SK-N-SH treated with all-trans-retinoic acid at 6 μM for 48 hours (cell line): Measurements from ENCODE around the gene TMEM139.

ENCODE experiments used
- ZFP30 ChIP-seq: fragments of 450-650 bp; formaldehyde crosslinking; IDR thresholded peaks from 2 replicates; pipeline ENCODE4 v1.5.0; 2022; ENCODE audit warnings: mild to moderate bottlenecking, moderate library complexity
- TF ChIP-seq, protein P1 (sequence below): fragments of 250-450 bp; sonication (Bioruptor Pico); IDR thresholded peaks from 2 replicates; pipeline ENCODE4 v1.5.1; 2021; ENCODE audit warnings: mild to moderate bottlenecking, moderate library complexity

DNA sequence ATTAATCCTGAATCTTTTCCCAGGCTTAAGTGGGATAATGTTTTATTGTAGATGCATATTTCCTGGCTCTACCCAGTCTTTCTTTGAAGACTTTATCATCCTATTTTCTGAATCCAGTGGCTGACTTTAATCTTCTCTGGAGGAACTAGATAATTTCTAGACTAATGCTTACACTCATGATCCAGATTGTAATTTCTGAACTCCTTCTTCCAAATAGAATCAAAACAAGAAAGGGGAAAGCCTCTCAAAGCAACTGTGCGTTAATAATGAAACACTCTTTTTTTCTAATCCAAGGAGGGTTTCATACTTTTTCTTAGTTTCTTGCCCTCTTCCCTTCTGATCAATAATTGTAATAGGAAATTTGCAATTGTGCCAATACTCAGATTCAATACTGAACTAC lies 13.5 kb upstream of the TMEM139 start:
- TF ChIP-seq, protein P1, sequence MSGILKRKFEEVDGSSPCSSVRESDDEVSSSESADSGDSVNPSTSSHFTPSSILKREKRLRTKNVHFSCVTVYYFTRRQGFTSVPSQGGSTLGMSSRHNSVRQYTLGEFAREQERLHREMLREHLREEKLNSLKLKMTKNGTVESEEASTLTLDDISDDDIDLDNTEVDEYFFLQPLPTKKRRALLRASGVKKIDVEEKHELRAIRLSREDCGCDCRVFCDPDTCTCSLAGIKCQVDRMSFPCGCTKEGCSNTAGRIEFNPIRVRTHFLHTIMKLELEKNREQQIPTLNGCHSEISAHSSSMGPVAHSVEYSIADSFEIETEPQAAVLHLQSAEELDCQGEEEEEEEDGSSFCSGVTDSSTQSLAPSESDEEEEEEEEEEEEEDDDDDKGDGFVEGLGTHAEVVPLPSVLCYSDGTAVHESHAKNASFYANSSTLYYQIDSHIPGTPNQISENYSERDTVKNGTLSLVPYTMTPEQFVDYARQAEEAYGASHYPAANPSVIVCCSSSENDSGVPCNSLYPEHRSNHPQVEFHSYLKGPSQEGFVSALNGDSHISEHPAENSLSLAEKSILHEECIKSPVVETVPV: no peak
- no peak for TF ChIP-seq ZFP30
